HFFc6 (cell line): ENCODE measurements around the gene SLC25A21. TPM values are rescaled to one million over a fixed set of nuclear protein-coding genes. Genes with fewer than 3 reads are reported as not detected.

Source experiments
- DNase-seq: peaks from one replicate; pipeline ENCODE4 v3.0.0-alpha.2; 2018
- H3K27ac Mint-ChIP-seq: 2 replicates; pipeline ENCODE4 v1.8.0; 2020; ENCODE audit warnings: mild to moderate bottlenecking, mixed read lengths
- H3K27me3 Mint-ChIP-seq: 2 replicates; pipeline ENCODE4 v1.8.0; 2021; ENCODE audit warnings: mild to moderate bottlenecking, moderate library complexity, mixed read lengths; ENCODE audit not compliant: insufficient read depth
- H3K36me3 Mint-ChIP-seq: 2 replicates; pipeline ENCODE4 v1.8.0; 2021; ENCODE audit warnings: low read depth, mixed read lengths
- H3K4me1 Mint-ChIP-seq: 2 replicates; pipeline ENCODE4 v1.8.0; 2020; ENCODE audit warnings: low read depth, mixed read lengths
- H3K4me3 Mint-ChIP-seq: 2 replicates; pipeline ENCODE4 v1.8.0; 2020; ENCODE audit warnings: mild to moderate bottlenecking, moderate library complexity, mixed read lengths
- H3K9me3 Mint-ChIP-seq: 2 replicates; pipeline ENCODE4 v1.8.0; 2020; ENCODE audit warnings: mild to moderate bottlenecking, mixed read lengths
- CTCF ChIP-seq: fragments of 200-600 bp; sonication (generic); IDR thresholded peaks from 2 replicates; pipeline ENCODE4 v1.5.0; 2021; ENCODE audit warnings: antibody characterized with exemption, mild to moderate bottlenecking
- total RNA-seq, 6 experiments: library from RNA; stranded (reverse); fragmentation: NEBNext Ultra II Directional; extraction: Animal tissue kit (Norgen Biotek cat#: 25700); gene quantifications; 2 replicates in 1 of 6; 3 replicates in 5 of 6; pipeline ENCODE4 v1.2.3, GENCODE V29; 2021

Gene SLC25A21
- total RNA-seq, 6 experiments from 2014 or later: 0.33 to 1.1 (median 0.47) TPM

GRCh38 chr14:37114002-37114401 lies 58.4 kb downstream of the SLC25A21 start:
- Mint-ChIP-seq H3K9me3 (no peaks in the 10 kb centered on the region; the same call in 1 of the 2 replicates), H3K27me3 (peaks cover 3% of the 10 kb centered on the region; the same call in 1 of the 2 replicates), H3K4me3 (no peak overlapping the region), H3K4me1 (peaks cover 29% of the 10 kb centered on the region), H3K27ac (no peak overlapping the region), H3K36me3 (no peaks in the 10 kb centered on the region)
- TF ChIP-seq CTCF: no peak
- no peak for DNase-seq

GRCh38 chr14:37098132-37098531 lies 74.3 kb downstream of the SLC25A21 start:
- no peak overlapping the region for H3K4me3 Mint-ChIP-seq
- H3K9me3 Mint-ChIP-seq: no peaks in the 10 kb centered on the region
- no peaks in the 10 kb centered on the region for H3K4me1 Mint-ChIP-seq
- no peaks in the 10 kb centered on the region; the same call in 1 of the 2 replicates for H3K27me3 Mint-ChIP-seq
- TF ChIP-seq CTCF: no peak
- H3K36me3 Mint-ChIP-seq: no peaks in the 10 kb centered on the region
- H3K27ac Mint-ChIP-seq: no peak overlapping the region
- no peak for DNase-seq

- Mint-ChIP-seq H3K27ac (no peak overlapping the region), H3K36me3 (no peaks in the 10 kb centered on the region), H3K9me3 (no peaks in the 10 kb centered on the region), H3K4me3 (no peak overlapping the region), H3K4me1 (peaks cover 14% of the 10 kb centered on the region), H3K27me3 (no peaks in the 10 kb centered on the region; the same call in 1 of the 2 replicates)
- no peak for TF ChIP-seq CTCF
- no peak for DNase-seq
Measured at GRCh38 chr14:37094502-37094901, 77.9 kb downstream of the SLC25A21 start.

- no peak for TF ChIP-seq CTCF
- Mint-ChIP-seq H3K4me1 (peaks cover 15% of the 10 kb centered on the region), H3K27ac (no peak overlapping the region), H3K9me3 (no peaks in the 10 kb centered on the region), H3K4me3 (no peak overlapping the region), H3K36me3 (no peaks in the 10 kb centered on the region), H3K27me3 (no peaks in the 10 kb centered on the region)
- DNase-seq: no peak
Measured at GRCh38 chr14:37093364-37093763, 79.0 kb downstream of the SLC25A21 start.

- DNase-seq: no peak
- peaks cover 15% of the 10 kb centered on the region for H3K4me1 Mint-ChIP-seq
- no peaks in the 10 kb centered on the region for H3K27me3 Mint-ChIP-seq
- H3K9me3 Mint-ChIP-seq: no peaks in the 10 kb centered on the region
- no peaks in the 10 kb centered on the region for H3K36me3 Mint-ChIP-seq
- no peak overlapping the region for H3K27ac Mint-ChIP-seq
- no peak for TF ChIP-seq CTCF
- no peak overlapping the region for H3K4me3 Mint-ChIP-seq
Measured at GRCh38 chr14:37091651-37092050, 80.8 kb downstream of the SLC25A21 start.

- H3K27ac Mint-ChIP-seq: no peak overlapping the region
- no peaks in the 10 kb centered on the region for H3K27me3 Mint-ChIP-seq
- DNase-seq: no peak
- TF ChIP-seq CTCF: no peak
- peaks cover 15% of the 10 kb centered on the region for H3K4me1 Mint-ChIP-seq
- no peaks in the 10 kb centered on the region for H3K9me3 Mint-ChIP-seq
- no peak overlapping the region; the same call in 1 of the 2 replicates for H3K4me3 Mint-ChIP-seq
- H3K36me3 Mint-ChIP-seq: no peaks in the 10 kb centered on the region
Measured at GRCh38 chr14:37090026-37090425, 82.4 kb downstream of the SLC25A21 start.
